DMS114 treated with DMSO at 0.1 percent for 48 hours (cell line): ENCODE results near the gene MAB21L2.

Experiments used
- DNase-seq: peaks from one replicate; lab custom pipeline; 2025; ENCODE audit not compliant: unreplicated experiment; lab: John Stamatoyannopoulos, UW

Gene MAB21L2

DNA sequence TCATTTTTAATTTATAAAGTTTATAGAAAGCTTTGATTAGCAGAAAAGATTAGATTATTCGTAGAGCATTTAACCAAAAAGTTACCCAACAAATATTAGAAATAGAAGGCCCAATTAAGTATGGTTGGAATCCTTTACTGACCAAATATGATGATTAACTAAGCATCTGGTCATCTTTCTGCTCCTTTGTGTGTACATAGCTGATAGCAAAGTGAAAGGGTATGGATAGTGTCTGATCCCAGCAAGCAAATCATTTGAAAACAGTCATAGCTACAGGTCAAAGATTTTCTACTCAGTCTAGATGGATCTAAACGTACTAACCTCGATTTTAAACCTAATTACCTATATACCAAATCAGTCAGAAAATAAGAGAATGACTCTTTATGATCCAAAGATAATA lies 7.3 kb upstream of the MAB21L2 start:
- no peak for DNase-seq

- DNase-seq = peak; percentile 14
Measured at GRCh38 chr4:150577796-150578195, 4.2 kb upstream of the MAB21L2 start.

DNA sequence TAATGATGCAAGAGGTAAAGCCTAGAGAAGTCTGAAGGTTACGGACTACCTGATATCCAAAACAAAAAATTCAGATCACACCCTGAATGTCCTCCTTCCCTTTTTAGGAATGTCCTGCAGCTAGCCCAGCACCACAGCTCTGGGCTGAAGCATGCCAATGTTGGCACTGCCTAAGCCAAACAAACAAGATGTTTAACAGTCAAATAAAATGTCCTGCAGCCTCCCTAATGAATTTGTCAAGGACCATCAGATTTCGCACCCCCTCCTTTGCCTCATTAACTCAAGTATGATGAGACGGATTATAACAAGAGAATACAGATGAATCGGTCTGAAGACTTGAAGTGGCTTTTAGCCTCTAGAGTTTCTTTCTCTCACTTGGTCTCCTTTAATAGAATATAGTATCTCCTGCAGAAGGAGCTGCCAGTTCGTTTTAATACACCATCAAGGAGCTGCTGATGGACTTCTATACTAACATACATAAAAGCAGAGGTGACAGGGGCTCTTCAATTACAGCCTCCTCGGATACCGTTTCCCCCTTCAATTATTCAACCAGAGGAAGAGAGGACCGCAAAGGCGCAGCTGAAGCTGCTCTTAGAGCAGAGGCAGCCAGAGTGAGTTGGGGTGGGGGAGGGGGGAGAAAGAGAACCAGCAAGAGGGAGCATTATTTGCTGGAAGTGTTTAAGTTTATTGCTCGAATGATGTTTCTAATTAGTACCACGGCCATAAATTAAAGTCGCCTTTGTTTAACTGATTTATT lies 3.0 kb upstream of the MAB21L2 start:
- DNase-seq = no peak

DNA sequence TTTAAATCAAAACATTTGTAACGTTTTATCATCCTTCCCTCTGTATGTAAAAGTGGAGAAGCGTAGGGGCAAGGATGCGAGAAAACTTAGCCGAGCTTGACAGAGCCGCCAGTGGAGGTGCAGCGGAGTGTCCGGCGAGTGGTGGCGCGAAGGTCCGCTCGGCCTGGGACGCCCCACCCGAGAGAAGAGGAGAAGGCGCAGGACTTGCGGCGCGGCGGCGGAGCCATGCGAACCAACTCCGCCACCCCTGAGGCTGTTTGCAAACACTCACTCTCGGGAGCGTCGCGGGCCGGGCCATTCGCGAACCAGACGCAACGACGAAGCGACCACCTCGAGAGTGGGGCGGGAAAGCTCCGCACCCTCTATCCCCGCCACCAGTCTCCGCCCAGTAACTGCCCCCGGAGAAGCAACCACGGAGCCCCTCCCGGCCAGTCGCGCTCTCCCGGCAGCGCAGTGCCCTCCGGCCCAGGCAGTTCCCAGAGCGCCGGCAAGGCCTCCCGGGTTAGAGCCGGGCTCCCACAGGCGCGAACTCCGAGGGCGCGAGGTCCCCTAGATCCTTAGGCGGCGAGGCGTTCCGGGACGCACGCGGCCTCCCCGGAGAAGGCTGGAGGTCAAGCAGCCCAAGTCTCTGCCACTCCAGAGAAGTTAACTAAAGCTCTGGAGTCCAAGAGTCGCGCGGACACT lies 2.3 kb upstream of the MAB21L2 start:
- no peak for DNase-seq

GRCh38 chr4:150580306-150580705 lies 1.6 kb upstream of the MAB21L2 start:
- DNase-seq = no peak

- no peak for DNase-seq
Measured at GRCh38 chr4:150581056-150581605, 820 bp upstream of the MAB21L2 start.

- no peak for DNase-seq
Measured at GRCh38 chr4:150581641-150582051, 305 bp upstream of the MAB21L2 start.

DNA sequence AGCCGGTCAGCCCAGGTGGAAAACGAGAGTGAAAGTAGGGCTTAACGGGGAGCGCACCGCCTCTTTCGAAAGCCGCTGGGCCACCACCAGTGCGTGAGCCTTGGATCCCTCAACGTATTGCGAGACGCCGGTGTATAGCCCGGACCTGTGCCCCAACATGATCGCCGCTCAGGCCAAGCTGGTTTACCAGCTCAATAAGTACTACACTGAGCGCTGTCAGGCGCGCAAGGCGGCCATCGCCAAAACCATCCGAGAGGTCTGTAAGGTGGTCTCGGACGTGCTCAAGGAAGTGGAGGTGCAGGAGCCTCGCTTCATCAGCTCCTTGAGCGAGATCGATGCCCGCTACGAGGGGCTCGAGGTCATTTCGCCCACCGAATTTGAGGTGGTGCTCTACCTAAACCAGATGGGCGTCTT lies 929 bp downstream of the MAB21L2 start:
- no peak for DNase-seq

DNA sequence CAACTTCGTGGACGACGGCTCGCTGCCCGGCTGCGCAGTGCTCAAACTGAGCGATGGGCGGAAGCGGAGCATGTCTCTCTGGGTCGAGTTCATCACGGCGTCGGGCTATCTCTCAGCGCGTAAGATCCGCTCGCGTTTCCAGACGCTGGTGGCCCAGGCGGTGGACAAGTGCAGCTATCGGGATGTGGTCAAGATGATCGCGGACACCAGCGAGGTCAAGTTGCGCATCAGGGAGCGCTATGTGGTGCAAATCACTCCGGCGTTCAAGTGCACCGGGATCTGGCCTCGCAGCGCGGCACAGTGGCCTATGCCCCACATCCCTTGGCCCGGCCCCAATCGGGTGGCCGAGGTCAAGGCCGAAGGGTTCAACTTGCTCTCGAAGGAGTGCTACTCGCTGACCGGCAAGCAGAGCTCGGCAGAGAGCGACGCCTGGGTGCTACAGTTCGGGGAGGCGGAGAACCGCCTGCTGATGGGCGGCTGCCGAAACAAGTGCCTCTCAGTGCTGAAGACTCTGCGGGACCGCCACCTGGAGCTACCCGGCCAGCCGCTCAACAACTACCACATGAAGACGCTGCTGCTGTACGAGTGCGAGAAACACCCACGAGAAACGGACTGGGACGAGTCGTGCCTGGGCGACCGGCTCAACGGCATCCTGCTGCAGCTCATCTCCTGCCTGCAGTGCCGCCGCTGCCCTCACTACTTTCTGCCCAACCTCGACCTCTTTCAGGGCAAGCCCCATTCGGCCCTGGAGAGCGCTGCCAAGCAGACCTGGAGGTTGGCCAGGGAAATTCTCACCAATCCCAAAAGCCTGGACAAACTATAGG lies 1.5 kb downstream of the MAB21L2 start:
- DNase-seq = no peak

GRCh38 chr4:150584111-150584915 lies 2.4 kb downstream of the MAB21L2 start:
- no peak for DNase-seq

- no peak for DNase-seq
Measured at GRCh38 chr4:150585611-150586010, 3.7 kb downstream of the MAB21L2 start.

GRCh38 chr4:150586162-150586810 lies 4.3 kb downstream of the MAB21L2 start:
- DNase-seq = no peak

- no peak for DNase-seq
Measured at GRCh38 chr4:150588316-150588715, 6.4 kb downstream of the MAB21L2 start.

GRCh38 chr4:150589157-150589556 lies 7.2 kb downstream of the MAB21L2 start:
- no peak for DNase-seq

- DNase-seq = no peak
Measured at GRCh38 chr4:150590631-150591030, 8.7 kb downstream of the MAB21L2 start.

DNA sequence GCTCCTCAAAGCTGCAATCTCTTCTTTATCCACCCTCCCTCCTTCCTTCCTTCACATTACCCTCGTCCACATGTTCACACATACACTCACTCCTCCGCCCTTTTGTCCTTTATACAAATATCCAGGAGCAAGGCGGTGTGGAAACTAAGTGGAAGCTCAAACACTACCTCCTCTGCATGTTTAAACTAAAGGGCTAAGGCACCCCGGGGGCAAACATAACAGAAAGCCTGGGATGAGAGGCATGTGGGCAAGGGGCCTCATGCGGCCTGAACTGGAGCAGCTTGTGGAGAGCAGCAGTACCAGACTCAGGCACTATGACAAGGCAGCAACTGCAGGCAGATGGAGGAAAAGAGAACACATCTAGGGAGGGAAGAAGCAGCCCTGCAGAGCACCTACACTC lies 9.5 kb downstream of the MAB21L2 start:
- DNase-seq = peak; percentile 8

GRCh38 chr4:150591904-150592303 lies 10.0 kb downstream of the MAB21L2 start:
- DNase-seq = no peak

DNA sequence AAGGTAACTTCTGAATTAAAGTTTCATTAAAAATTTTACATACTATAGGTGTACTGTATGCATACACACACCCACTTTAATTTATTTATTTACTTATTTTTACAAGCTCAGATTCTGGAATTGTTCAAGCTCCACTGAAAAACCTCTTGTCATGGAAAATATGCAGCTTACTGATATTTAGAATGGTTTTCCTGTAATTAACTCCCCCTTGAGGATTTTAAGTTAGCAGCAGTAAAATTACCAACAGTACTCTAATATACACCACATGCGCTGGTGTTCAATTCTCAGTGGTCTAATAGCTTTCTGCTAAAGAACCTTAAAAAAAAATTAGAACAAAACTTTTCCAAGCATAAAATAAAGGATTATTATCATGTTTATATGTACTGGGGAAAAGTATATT lies 12.0 kb downstream of the MAB21L2 start:
- DNase-seq = peak; percentile 12

- DNase-seq = no peak
Measured at GRCh38 chr4:150598909-150599308, 17.0 kb downstream of the MAB21L2 start.

DNA sequence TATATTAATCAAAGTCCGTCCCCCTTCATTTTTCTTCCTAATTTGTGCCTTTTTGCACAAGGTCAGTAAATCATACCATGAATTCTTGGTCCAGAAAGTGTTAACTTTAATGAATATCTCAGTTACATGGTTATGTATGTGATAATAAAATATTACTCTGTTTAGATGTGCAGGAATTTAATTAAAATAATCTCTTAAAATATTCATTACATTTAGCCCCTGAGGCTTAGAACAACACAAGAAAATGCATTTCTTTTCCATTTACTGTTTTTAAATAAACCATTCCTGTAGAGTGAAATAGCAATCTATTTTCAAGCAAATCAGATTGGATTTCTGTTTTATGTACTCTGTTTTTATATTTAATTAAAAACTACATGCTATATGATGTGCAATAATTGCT lies 17.6 kb downstream of the MAB21L2 start:
- DNase-seq = no peak
